GM12891 (cell line): ENCODE measurements around the gene EXOSC9.

Experiments
- POLR2A ChIP-seq: IDR thresholded peaks from 2 replicates; pipeline ENCODE4 v1.6.1; 2011; ENCODE audit warnings: low read depth, low read length, control low read depth
- POLR2AphosphoS5 ChIP-seq: IDR thresholded peaks from 2 replicates; pipeline ENCODE4 v1.6.1; 2011; ENCODE audit warnings: low read depth, low read length, control low read depth
- TAF1 ChIP-seq: IDR thresholded peaks from 2 replicates; pipeline ENCODE4 v1.6.1; 2011; ENCODE audit warnings: low read depth, low read length, control low read depth

DNA sequence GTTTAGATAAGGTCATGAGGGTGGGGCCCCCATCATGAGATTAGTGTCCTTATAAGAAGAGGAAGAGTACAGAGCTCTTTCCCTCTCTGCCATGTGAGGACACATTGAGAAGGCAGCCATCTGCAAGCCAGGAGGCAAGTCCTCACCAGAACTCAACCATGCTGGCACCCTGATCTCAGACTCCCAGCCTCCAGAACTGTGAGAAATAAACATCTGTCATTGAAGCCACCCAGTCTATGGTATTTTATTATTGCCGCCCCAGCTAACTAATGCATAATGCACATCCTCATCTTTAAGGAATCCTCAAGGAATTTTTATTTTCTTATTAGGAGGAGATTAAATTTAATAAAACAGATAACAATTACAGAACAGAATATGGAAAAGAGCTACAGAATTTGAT lies 16.7 kb upstream of the EXOSC9 start:
- TF ChIP-seq TAF1 = no peak
- no peak for TF ChIP-seq POLR2AphosphoS5
- TF ChIP-seq POLR2A = no peak
